Neural cell (in vitro differentiated cells): ENCODE results near the gene TMC1.

ENCODE experiments used
- CTCF ChIP-seq: fragments of 450-650 bp; IDR thresholded peaks from 2 replicates; pipeline ENCODE4 v1.5.1; 2014; ENCODE audit warnings: antibody characterized with exemption, mild to moderate bottlenecking, moderate library complexity; ENCODE audit not compliant: poor library complexity, severe bottlenecking
- EP300 ChIP-seq: fragments of 450-650 bp; conservative IDR thresholded peaks from 2 replicates; pipeline ENCODE4 v1.6.1; 2014; ENCODE audit warnings: antibody characterized with exemption, mild to moderate bottlenecking, moderate library complexity; ENCODE audit not compliant: poor library complexity, severe bottlenecking
- EZH2 ChIP-seq: fragments of 200-600, 300-800 bp; shearing (Covaris generic), sonication (generic); IDR thresholded peaks from 2 replicates; pipeline ENCODE4 v1.6.1; 2014; ENCODE audit warnings: antibody characterized with exemption, low read length, borderline replicate concordance, mild to moderate bottlenecking; ENCODE audit not compliant: insufficient read depth, poor library complexity, severe bottlenecking
- POLR2AphosphoS5 ChIP-seq: IDR thresholded peaks from 2 replicates; pipeline ENCODE4 v1.6.1; 2012
- REST ChIP-seq: IDR thresholded peaks from 2 replicates; pipeline ENCODE4 v1.6.1; 2012; ENCODE audit warnings: borderline replicate concordance
- TAF1 ChIP-seq: IDR thresholded peaks from 2 replicates; pipeline ENCODE4 v1.6.1; 2012; ENCODE audit warnings: low read depth

GRCh38 chr9:72583370-72583769, 62.0 kb downstream of the TMC1 start:
- TF ChIP-seq CTCF (no peak), REST (no peak), EZH2 (no peak), EP300 (no peak), TAF1 (no peak), POLR2AphosphoS5 (no peak)
